Measurements from ENCODE around the gene GUCY1A1. TPM values are rescaled to one million over a fixed set of nuclear protein-coding genes. Genes with fewer than 3 reads are reported as not detected.

Gene GUCY1A1
- polyA plus RNA-seq, 1 experiment: 1.9 TPM

- Histone ChIP-seq H3K4me3 (ENCODE audit: low read depth, low read length) (no peak overlapping the region), H3K27ac (ENCODE audit: low read depth, low read length) (no peak overlapping the region), H3K9me3 (ENCODE audit: control insufficient read depth, insufficient read depth, low read length) (no peaks in the 10 kb centered on the region; the same call in 1 of the 2 replicates), H3K27me3 (ENCODE audit: control insufficient read depth, insufficient read depth, low read length) (peaks cover 11% of the 10 kb centered on the region)
- POLR2A ChIA-PET: no interaction called here
- CTCF ChIA-PET: no interaction called here
- TF ChIP-seq CTCF (IDR thresholded peaks at IDR 0.05; ENCODE audit: low read depth, low read length): no peak
- DNase-seq (ENCODE audit: low read depth, low spot score): no peak
Measured at GRCh38 chr4:155668707-155669220, 2.1 kb downstream of the GUCY1A1 start.

GRCh38 chr4:155672342-155672741 lies 5.7 kb downstream of the GUCY1A1 start:
- ChIA-PET CTCF (interaction anchor here (1.7 kb wide), 1 partner anchor 10 kb away, joined by 4 read pairs; no protein-coding TSS in a partner anchor), POLR2A (no interaction called here)
- DNase-seq (ENCODE audit: low read depth, low spot score): no peak
- Histone ChIP-seq H3K9me3 (ENCODE audit: control insufficient read depth, insufficient read depth, low read length) (no peaks in the 10 kb centered on the region; the same call in 1 of the 2 replicates), H3K4me3 (ENCODE audit: low read depth, low read length) (no peak overlapping the region), H3K27ac (ENCODE audit: low read depth, low read length) (no peak overlapping the region), H3K27me3 (ENCODE audit: control insufficient read depth, insufficient read depth, low read length) (no peaks in the 10 kb centered on the region)
- TF ChIP-seq CTCF (IDR thresholded peaks at IDR 0.05; ENCODE audit: low read depth, low read length): no peak

GRCh38 chr4:155673453-155673979 lies 6.9 kb downstream of the GUCY1A1 start:
- ChIA-PET POLR2A (no interaction called here), CTCF (interaction anchor here (1.7 kb wide), 1 partner anchor 9 kb away, joined by 4 read pairs; no protein-coding TSS in a partner anchor)
- Histone ChIP-seq H3K4me3 (ENCODE audit: low read depth, low read length) (no peak overlapping the region), H3K9me3 (ENCODE audit: control insufficient read depth, insufficient read depth, low read length) (no peaks in the 10 kb centered on the region), H3K27me3 (ENCODE audit: control insufficient read depth, insufficient read depth, low read length) (no peaks in the 10 kb centered on the region), H3K27ac (ENCODE audit: low read depth, low read length) (no peak overlapping the region)
- TF ChIP-seq CTCF (IDR thresholded peaks at IDR 0.05; ENCODE audit: low read depth, low read length): no peak
- DNase-seq (ENCODE audit: low read depth, low spot score): no peak

GRCh38 chr4:155674669-155675071 lies 8.0 kb downstream of the GUCY1A1 start:
- no peaks in the 10 kb centered on the region for H3K27me3 ChIP-seq (ENCODE audit: control insufficient read depth, insufficient read depth, low read length)
- DNase-seq (ENCODE audit: low read depth, low spot score): no peak
- no peak overlapping the region for H3K27ac ChIP-seq (ENCODE audit: low read depth, low read length)
- H3K4me3 ChIP-seq (ENCODE audit: low read depth, low read length): no peak overlapping the region
- POLR2A ChIA-PET: no interaction called here
- CTCF ChIA-PET: interaction anchor here (0.7 kb wide), 1 partner anchor 94 kb away, joined by 3 read pairs; no protein-coding TSS in a partner anchor
- H3K9me3 ChIP-seq (ENCODE audit: control insufficient read depth, insufficient read depth, low read length): no peaks in the 10 kb centered on the region; the same call in 1 of the 2 replicates
- TF ChIP-seq CTCF (IDR thresholded peaks at IDR 0.05; ENCODE audit: low read depth, low read length): no peak

- CTCF ChIA-PET: interaction anchor here (0.6 kb wide), 1 partner anchor 81 kb away, joined by 3 read pairs; no protein-coding TSS in a partner anchor
Measured at GRCh38 chr4:155675709-155676429, 9.2 kb downstream of the GUCY1A1 start.

More at GRCh38 chr4:155675709-155676429, 9.2 kb downstream of the GUCY1A1 start:
- DNase-seq (ENCODE audit: low read depth, low spot score): no peak
- Histone ChIP-seq H3K27me3 (ENCODE audit: control insufficient read depth, insufficient read depth, low read length) (no peaks in the 10 kb centered on the region), H3K4me3 (ENCODE audit: low read depth, low read length) (no peak overlapping the region), H3K27ac (ENCODE audit: low read depth, low read length) (no peak overlapping the region), H3K9me3 (ENCODE audit: control insufficient read depth, insufficient read depth, low read length) (no peaks in the 10 kb centered on the region; the same call in 1 of the 2 replicates)
- POLR2A ChIA-PET: no interaction called here
- no peak for TF ChIP-seq CTCF (IDR thresholded peaks at IDR 0.05; ENCODE audit: low read depth, low read length)
